Endothelial cell of umbilical vein (primary cell): Measurements from ENCODE around the gene IQCE. TPM values are rescaled to one million over a fixed set of nuclear protein-coding genes. Genes with fewer than 3 reads are reported as not detected.

Source experiments
- BruUV-seq: library from RNA; stranded (reverse); fragments of 400-500 nt; replicated peaks from 2 replicates; lab custom pipeline; 2021; lab: Mats Ljungman, UMichigan
- CTCF ChIA-PET: fragments of 300-600, 350-600 bp; sonication (Branson Sonifier 250); formaldehyde crosslinking; loops from one replicate; lab custom pipeline; 2021; ENCODE audit warnings: antibody characterized with exemption, inconsistent platforms; lab: Charles Lee
- POLR2A ChIA-PET: fragments of 300-600, 350-600 bp; sonication (Branson Sonifier 250); formaldehyde crosslinking; loops from one replicate; lab custom pipeline; 2021; ENCODE audit warnings: antibody characterized with exemption, inconsistent platforms; lab: Charles Lee
- DNase-seq: peaks from one replicate; pipeline ENCODE4 v3.0.0-alpha.2; 2011; ENCODE audit warnings: low read depth, low spot score
- FAIRE-seq: peaks from 2 replicates; lab custom pipeline; 2011; peaks lifted over from hg19 to GRCh38; lab: Jason Lieb, UNC
- H2AFZ ChIP-seq: 2 replicates; pipeline ENCODE4 v1.6.0; 2012; ENCODE audit warnings: low read depth, low read length, control low read depth, inconsistent platforms
- H3K27ac ChIP-seq: 2 replicates; pipeline ENCODE4 v1.5.1; 2011; ENCODE audit warnings: low read depth, mild to moderate bottlenecking, control low read depth, low read length, moderate library complexity; ENCODE audit not compliant: insufficient read depth
- H3K27me3 ChIP-seq, 2 experiments: 2 replicates each; pipeline versions ENCODE4 v1.6.0 to v1.6.1; 2011; ENCODE audit warnings: low read length in 2 of 2, mixed read lengths in 1 of 2; ENCODE audit not compliant: control insufficient read depth in 2 of 2, insufficient read depth in 2 of 2
- H3K36me3 ChIP-seq, 2 experiments: 2 replicates in 1 of 2; 3 replicates in 1 of 2; pipeline ENCODE4 v1.5.1; 2011; ENCODE audit warnings: low read length in 2 of 2, mild to moderate bottlenecking in 1 of 2, moderate library complexity in 1 of 2; ENCODE audit not compliant: control insufficient read depth in 2 of 2, insufficient read depth in 2 of 2; ENCODE audit errors: extremely low read depth in 1 of 2
- H3K4me1 ChIP-seq: 3 replicates; pipeline ENCODE4 v1.5.1; 2011; ENCODE audit warnings: mild to moderate bottlenecking, low read length; ENCODE audit not compliant: control insufficient read depth, insufficient read depth; ENCODE audit errors: extremely low read depth
- H3K4me2 ChIP-seq: 2 replicates; pipeline ENCODE4 v1.6.1; 2011; ENCODE audit warnings: low read length, control low read depth, mixed read lengths; ENCODE audit not compliant: insufficient read depth
- H3K4me3 ChIP-seq, 3 experiments: fragments of 200-600 bp in 1 of 3; sonication (generic), shearing (Covaris generic) in 1 of 3; replicated peaks in 1 of 3; 2 replicates each; pipeline ENCODE4 v1.5.1; 2011 to 2016; ENCODE audit warnings: control low read depth in 3 of 3, low read length in 3 of 3, mild to moderate bottlenecking in 2 of 3, inconsistent platforms in 1 of 3, low read depth in 1 of 3, moderate library complexity in 1 of 3; ENCODE audit not compliant: insufficient read depth in 1 of 3
- H3K79me2 ChIP-seq: 2 replicates; pipeline ENCODE4 v1.6.0; 2012; ENCODE audit warnings: low read length, inconsistent platforms; ENCODE audit not compliant: control insufficient read depth, insufficient read depth
- H3K9ac ChIP-seq: replicated peaks from 2 replicates; pipeline ENCODE3; 2011; ENCODE audit warnings: low read length, control low read depth; ENCODE audit not compliant: insufficient read depth; ENCODE audit errors: extremely low read depth
- H3K9me1 ChIP-seq: replicated peaks from 3 replicates; pipeline ENCODE4 v1.6.0; 2011; ENCODE audit warnings: mild to moderate bottlenecking, low read length; ENCODE audit not compliant: control insufficient read depth, insufficient read depth; ENCODE audit errors: extremely low read depth
- H3K9me3 ChIP-seq: replicated peaks from 2 replicates; pipeline ENCODE4 v1.5.1; 2012; ENCODE audit warnings: low read length, inconsistent platforms; ENCODE audit not compliant: control insufficient read depth, insufficient read depth
- H4K20me1 ChIP-seq: replicated peaks from 2 replicates; pipeline ENCODE3; 2011; ENCODE audit warnings: mild to moderate bottlenecking, low read length; ENCODE audit not compliant: control insufficient read depth, insufficient read depth; ENCODE audit errors: extremely low read depth
- CTCF ChIP-seq, 2 donors: IDR thresholded peaks; 1 replicate in 1 of 2; 2 replicates in 1 of 2; pipeline ENCODE4 v1.5.1; 2011; ENCODE audit warnings: low read length in 2 of 2, mild to moderate bottlenecking in 2 of 2, moderate library complexity in 2 of 2, control low read depth in 1 of 2, inconsistent platforms in 1 of 2, low read depth in 1 of 2; ENCODE audit not compliant: insufficient read depth in 1 of 2; ENCODE audit errors: extremely low read depth in 1 of 2
- EZH2 ChIP-seq: IDR thresholded peaks from 2 replicates; pipeline ENCODE4 v1.6.1; 2012; ENCODE audit warnings: borderline replicate concordance, low read depth, mild to moderate bottlenecking, moderate library complexity, low read length, inconsistent platforms; ENCODE audit not compliant: severe bottlenecking
- FOS ChIP-seq: IDR thresholded peaks from 2 replicates; pipeline ENCODE4 v1.6.1; 2011; ENCODE audit warnings: mild to moderate bottlenecking, low read length, moderate library complexity, borderline replicate concordance; ENCODE audit not compliant: insufficient read depth
- GATA2 ChIP-seq: IDR thresholded peaks from 2 replicates; pipeline ENCODE4 v1.7.0; 2011; ENCODE audit warnings: low read depth, mild to moderate bottlenecking, moderate library complexity, mixed read lengths, low read length; ENCODE audit not compliant: insufficient read length, insufficient read depth
- JUN ChIP-seq: IDR thresholded peaks from 2 replicates; pipeline ENCODE4 v1.6.1; 2011; ENCODE audit warnings: borderline replicate concordance, low read depth; ENCODE audit not compliant: insufficient read length, insufficient read depth
- MAX ChIP-seq: IDR thresholded peaks from 2 replicates; pipeline ENCODE4 v1.6.1; 2011; ENCODE audit not compliant: insufficient read depth, insufficient read length
- MYC ChIP-seq: IDR thresholded peaks from one replicate; pipeline ENCODE4 v1.6.1; 2011; ENCODE audit warnings: mild to moderate bottlenecking, low read depth, low read length
- POLR2A ChIP-seq: IDR thresholded peaks from 2 replicates; pipeline ENCODE4 v1.6.1; 2012; ENCODE audit warnings: low read depth, mild to moderate bottlenecking, control low read depth, low read length
- POLR2AphosphoS5 ChIP-seq: IDR thresholded peaks from 2 replicates; pipeline ENCODE4 v1.6.1; 2012; ENCODE audit warnings: low read depth, mild to moderate bottlenecking, control low read depth, low read length, moderate library complexity; ENCODE audit not compliant: insufficient read depth
- dilution Hi-C: fragments of 300-500 bp; cut with MboI; formaldehyde crosslinking; loops from one replicate; pipeline ENCODE4 v1.15.0; 2019; ENCODE audit warnings: low sequenced_read_pairs; ENCODE audit not compliant: extremely low pct_ligation_motif_present
- intact Hi-C: fragments of 100-400 bp; cut with micrococcal nuclease; formaldehyde crosslinking; loops from one replicate; pipeline ENCODE4 v1.10.0; 2022
- polyA plus RNA-seq, 4 experiments: library from polyadenylated mRNA; depleted of rRNA in 3 of 4; stranded (reverse) in 3 of 4; unstranded in 1 of 4; fragments of >200 nt; gene quantifications; 2 replicates each; pipeline versions ENCODE4 v1.2.1 to v1.2.3, GENCODE V29; 2011 to 2012; ENCODE audit warnings: missing spikeins in 1 of 4
- total RNA-seq: library from RNA; stranded (reverse); gene quantifications from 2 replicates; pipeline ENCODE4 v1.2.3, GENCODE V29; 2021

Gene IQCE
- total and polyA plus RNA-seq, 2 donors (not counting 3 experiments of a cell fraction or from before 2014, with no cell fraction given), result 4.9 to 14.5 TPM

- H3K27ac ChIP-seq, result no peak overlapping the region
- H3K36me3 ChIP-seq, result peaks cover 5 to 43% of the 10 kb centered on the region in 2 experiments
- no peak overlapping the region for H2AFZ ChIP-seq
- ChIA-PET CTCF (interaction anchor here (1.1 to 1.6 kb wide), 2 partner anchors 49 to 61 kb away, joined by 3 to 5 read pairs; no protein-coding TSS in a partner anchor), POLR2A (no interaction called here)
- H4K20me1 ChIP-seq, result no peaks in the 10 kb centered on the region
- peaks cover under 1% of the 10 kb centered on the region for H3K4me1 ChIP-seq
- BruUV-seq, result no TSS peak
- no peak overlapping the region for H3K9ac ChIP-seq
- no peak overlapping the region for H3K4me3 ChIP-seq
- H3K4me2 ChIP-seq, result no peak overlapping the region
- FAIRE-seq, result no peak
- H3K9me3 ChIP-seq, result no peaks in the 10 kb centered on the region
- no peaks in the 10 kb centered on the region for H3K27me3 ChIP-seq
- H3K79me2 ChIP-seq, result no peaks in the 10 kb centered on the region
- DNase-seq, result no peak
- dilution Hi-C loops, result no loop called here
- no peak for TF ChIP-seq MYC
- no peak for TF ChIP-seq JUN
- TF ChIP-seq MAX, result no peak
- TF ChIP-seq FOS, result no peak
- no peak for TF ChIP-seq EZH2
- TF ChIP-seq GATA2, result no peak
- no peak for TF ChIP-seq POLR2A
- no peak for TF ChIP-seq POLR2AphosphoS5
- no peak for TF ChIP-seq CTCF (IDR thresholded peaks at IDR 0.05; ENCODE audit: extremely low read depth in 1 of 2, insufficient read depth in 1 of 2, low read depth in 1 of 2, low read length in 2 of 2)
- intact Hi-C loops, result no loop called here
- H3K9me1 ChIP-seq, result no peaks in the 10 kb centered on the region
Observed at GRCh38 chr7:2657208-2657607, 98.4 kb downstream of the IQCE start.
